GM21717 (cell line): Measurements from ENCODE around the gene PITPNM2.

Experiments
- ATAC-seq: cut with Tn5 transposase; IDR thresholded peaks from one replicate; pipeline ENCODE4 v1.9.1; 2021; ENCODE audit warnings: mild to moderate bottlenecking, moderate library complexity; ENCODE audit not compliant: unreplicated experiment

PITPNM2 gene

GRCh38 chr12:123145211-123145610 lies 5.7 kb downstream of the PITPNM2 start:
- no peak for ATAC-seq

- no peak for ATAC-seq
These were observed 7.0 kb downstream of the PITPNM2 start for GRCh38 chr12:123143736-123144461.

GRCh38 chr12:123142921-123143735 lies 7.8 kb downstream of the PITPNM2 start:
- ATAC-seq: no peak

- no peak for ATAC-seq
These were observed 8.4 kb downstream of the PITPNM2 start for GRCh38 chr12:123142518-123142840.

- ATAC-seq: no peak
These were observed 9.0 kb downstream of the PITPNM2 start for GRCh38 chr12:123141615-123142517.

- no peak for ATAC-seq
These were observed 9.9 kb downstream of the PITPNM2 start for GRCh38 chr12:123140676-123141614.

GRCh38 chr12:123139926-123140675 lies 10.8 kb downstream of the PITPNM2 start:
- ATAC-seq: no peak

DNA sequence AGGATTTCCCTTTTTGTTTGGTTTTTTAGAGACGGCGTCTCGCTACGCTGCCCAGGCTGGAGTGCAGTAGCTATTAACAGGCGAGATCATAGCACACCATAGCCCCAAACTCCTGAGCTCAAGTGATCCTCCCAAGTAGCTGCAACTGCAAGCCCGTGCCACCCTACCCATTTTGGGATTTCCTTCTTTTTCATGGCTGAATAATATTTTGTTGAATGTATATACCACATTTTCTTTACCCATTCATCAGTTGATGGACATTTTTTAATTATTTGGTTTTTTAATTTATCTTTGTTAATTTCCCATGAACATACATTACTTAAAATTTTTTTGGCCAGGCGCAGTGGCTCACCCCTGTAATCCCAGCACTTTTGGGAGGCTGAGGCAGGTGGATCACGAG lies 15.2 kb downstream of the PITPNM2 start:
- ATAC-seq: no peak

- ATAC-seq: no peak
These were observed 16.1 kb downstream of the PITPNM2 start for GRCh38 chr12:123134826-123135225.

DNA sequence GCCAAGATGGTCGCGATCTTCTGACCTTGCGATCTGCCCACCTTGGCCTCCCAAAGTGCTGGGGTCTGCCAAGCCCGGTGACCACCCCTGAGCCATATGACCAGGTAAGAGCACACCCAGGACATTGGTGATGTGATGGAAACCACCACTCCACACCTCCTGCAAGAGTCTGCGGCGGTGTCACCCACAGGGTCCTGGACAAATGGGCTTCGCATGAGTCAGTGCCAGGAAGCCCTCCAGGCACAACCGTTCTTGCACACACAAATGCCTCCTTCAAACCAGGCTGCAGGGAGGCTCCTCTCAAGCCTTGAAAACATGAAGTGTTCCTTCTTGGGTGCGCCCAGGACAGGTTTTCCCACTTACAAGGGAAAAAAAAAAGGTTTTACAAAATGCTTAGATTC lies 16.6 kb downstream of the PITPNM2 start:
- ATAC-seq: no peak

GRCh38 chr12:123133701-123134100 lies 17.2 kb downstream of the PITPNM2 start:
- ATAC-seq: no peak

GRCh38 chr12:123132951-123133619 lies 17.8 kb downstream of the PITPNM2 start:
- no peak for ATAC-seq

GRCh38 chr12:123131879-123132402 lies 18.9 kb downstream of the PITPNM2 start:
- no peak for ATAC-seq

DNA sequence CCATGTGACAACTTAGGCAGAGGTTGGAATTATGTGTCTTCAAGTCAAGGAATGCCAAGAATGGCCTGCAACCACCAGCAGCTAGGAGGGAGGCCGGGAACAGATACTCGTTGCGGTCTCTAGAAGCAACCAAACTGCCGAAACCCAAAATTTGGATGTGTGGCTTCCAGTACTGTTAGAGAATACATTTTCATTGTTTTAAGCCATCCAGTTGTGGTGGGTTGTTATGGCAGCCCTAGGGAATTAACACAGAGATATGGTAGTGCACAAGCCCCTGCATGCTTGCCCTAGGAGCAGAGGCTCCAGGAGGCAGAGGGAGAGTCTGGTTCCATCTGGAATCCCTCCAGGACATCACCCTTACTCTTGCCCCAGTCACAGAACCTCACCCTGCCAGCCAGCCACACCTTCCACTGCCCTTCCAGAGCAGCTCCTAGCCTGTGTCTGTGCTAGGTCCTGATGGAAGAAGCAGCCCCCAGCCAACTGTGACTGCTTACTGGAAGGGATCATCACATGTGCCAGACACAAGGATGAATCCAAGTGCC lies 19.5 kb downstream of the PITPNM2 start:
- ATAC-seq: no peak

GRCh38 chr12:123129621-123130020 lies 21.3 kb downstream of the PITPNM2 start:
- no peak for ATAC-seq

GRCh38 chr12:123127182-123127495 lies 23.8 kb downstream of the PITPNM2 start:
- ATAC-seq: no peak

- no peak for ATAC-seq
These were observed 24.4 kb downstream of the PITPNM2 start for GRCh38 chr12:123126294-123127181.

DNA sequence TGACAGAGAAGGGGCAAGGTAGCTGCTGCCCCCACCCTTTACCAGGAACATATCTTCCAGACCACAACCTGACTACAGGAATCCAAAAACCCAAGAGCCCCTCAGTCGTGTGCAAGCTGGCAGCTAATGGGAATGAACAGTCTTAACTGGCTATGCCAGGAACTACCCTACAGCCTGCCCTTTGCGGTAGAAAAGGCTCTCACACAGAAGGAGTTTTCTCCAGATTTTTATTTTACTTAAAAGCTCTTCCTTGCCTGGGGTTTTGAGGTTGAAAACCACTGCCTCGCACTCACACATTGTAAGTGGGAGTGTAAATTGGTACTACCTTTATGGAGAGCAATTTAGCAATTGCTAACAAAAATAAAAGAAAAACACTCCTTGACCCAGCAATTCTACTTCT lies 28.3 kb downstream of the PITPNM2 start:
- no peak for ATAC-seq
